Stimulated activated CD4-positive, alpha-beta T cell treated with anti-CD3 and anti-CD28 coated beads, Interleukin-4, amount 100 ng/mL, for 1 hour (primary cell): ENCODE data around the gene CCSER2.

Source experiments
- DNase-seq: peaks from one replicate; pipeline ENCODE4 v3.0.0-alpha.2; 2020

The CCSER2 gene

GRCh38 chr10:84550756-84551436 is 222.5 kb downstream of the CCSER2 start:
- DNase-seq, result no peak

- DNase-seq, result no peak
Measured at GRCh38 chr10:84551437-84552120, 223.2 kb downstream of the CCSER2 start.

GRCh38 chr10:84552478-84552877 is 224.1 kb downstream of the CCSER2 start:
- DNase-seq, result no peak

- no peak for DNase-seq
Measured at GRCh38 chr10:84562592-84562991, 234.2 kb downstream of the CCSER2 start.

GRCh38 chr10:84563355-84563754 is 235.0 kb downstream of the CCSER2 start:
- no peak for DNase-seq

- DNase-seq, result no peak
Measured at GRCh38 chr10:84563868-84564267, 235.5 kb downstream of the CCSER2 start.

- DNase-seq, result no peak
Measured at GRCh38 chr10:84565881-84566582, 237.6 kb downstream of the CCSER2 start.

- no peak for DNase-seq
Measured at GRCh38 chr10:84567133-84567532, 238.7 kb downstream of the CCSER2 start.
